D721Med (cell line): ENCODE results near the gene GHRHR.

Experiments used
- DNase-seq: peaks from one replicate; pipeline ENCODE4 v3.0.0; 2011; ENCODE audit warnings: low spot score; ENCODE audit not compliant: insufficient read length
- FAIRE-seq: peaks from 2 replicates; lab custom pipeline; 2011; peaks lifted over from hg19 to GRCh38; lab: Jason Lieb, UNC
- TF ChIP-seq, protein P1 (sequence below): IDR thresholded peaks from 2 replicates; pipeline ENCODE4 v1.5.1; 2012; ENCODE audit warnings: mild to moderate bottlenecking, control low read depth; ENCODE audit not compliant: insufficient read depth; ENCODE audit errors: missing control alignments

The GHRHR gene

DNA sequence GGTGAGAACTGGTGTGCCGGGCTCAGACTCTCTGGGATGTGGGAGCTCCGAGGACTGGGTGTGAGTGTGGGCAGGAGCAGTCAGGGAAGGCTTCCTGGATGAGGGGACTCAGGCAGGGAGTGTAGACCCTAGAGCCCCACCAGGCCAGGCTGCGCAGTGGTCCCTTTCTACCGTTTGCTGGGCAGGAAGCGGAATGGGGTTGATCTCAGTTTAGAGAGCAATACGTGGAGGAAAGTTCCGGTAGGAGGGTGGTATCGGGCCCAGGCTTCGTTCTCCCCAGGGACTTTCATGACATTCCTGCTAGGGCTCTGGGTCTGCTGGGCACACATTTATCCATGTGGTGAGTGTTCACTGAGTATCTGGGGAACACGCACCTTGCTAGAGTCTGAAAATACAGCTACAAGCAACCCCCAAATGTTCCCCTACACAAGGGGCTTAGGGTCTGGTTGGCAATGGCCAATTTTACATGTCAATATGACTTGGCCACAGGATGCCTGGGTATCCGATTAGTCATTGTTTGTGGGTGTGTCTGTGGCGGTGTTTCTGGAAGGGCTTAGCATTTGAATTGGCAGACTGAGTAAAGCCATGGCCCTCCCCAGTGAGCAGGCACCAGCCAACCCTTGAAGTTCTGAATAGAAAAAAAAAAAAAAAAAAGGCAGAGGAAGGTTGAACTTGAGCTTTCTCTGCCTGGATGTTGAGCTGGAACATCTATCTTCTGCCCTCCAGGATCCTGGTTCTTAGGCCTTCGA, 20.8 kb downstream of the GHRHR start:
- TF ChIP-seq, protein P1, sequence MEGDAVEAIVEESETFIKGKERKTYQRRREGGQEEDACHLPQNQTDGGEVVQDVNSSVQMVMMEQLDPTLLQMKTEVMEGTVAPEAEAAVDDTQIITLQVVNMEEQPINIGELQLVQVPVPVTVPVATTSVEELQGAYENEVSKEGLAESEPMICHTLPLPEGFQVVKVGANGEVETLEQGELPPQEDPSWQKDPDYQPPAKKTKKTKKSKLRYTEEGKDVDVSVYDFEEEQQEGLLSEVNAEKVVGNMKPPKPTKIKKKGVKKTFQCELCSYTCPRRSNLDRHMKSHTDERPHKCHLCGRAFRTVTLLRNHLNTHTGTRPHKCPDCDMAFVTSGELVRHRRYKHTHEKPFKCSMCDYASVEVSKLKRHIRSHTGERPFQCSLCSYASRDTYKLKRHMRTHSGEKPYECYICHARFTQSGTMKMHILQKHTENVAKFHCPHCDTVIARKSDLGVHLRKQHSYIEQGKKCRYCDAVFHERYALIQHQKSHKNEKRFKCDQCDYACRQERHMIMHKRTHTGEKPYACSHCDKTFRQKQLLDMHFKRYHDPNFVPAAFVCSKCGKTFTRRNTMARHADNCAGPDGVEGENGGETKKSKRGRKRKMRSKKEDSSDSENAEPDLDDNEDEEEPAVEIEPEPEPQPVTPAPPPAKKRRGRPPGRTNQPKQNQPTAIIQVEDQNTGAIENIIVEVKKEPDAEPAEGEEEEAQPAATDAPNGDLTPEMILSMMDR = no peak
- no peak for DNase-seq
- FAIRE-seq = no peak

DNA sequence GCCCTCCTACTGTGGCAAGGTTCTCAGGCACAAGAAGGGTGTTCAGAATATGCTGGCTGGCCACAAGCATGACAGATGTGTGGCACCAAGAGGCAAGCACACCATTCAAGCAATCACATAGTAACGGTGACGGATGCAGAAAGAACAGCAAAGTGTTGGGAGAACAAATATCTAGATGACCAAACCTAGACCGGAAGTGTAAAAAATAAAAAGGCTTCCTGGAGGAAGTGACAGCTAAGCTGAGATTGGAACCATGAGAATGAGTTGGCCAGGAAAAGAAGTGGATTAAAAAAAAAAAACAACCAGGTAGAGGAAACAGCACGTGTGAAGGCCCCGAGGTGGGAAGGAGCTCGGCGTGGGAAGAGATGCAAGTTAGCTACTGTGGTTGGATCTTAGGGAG, 22.0 kb downstream of the GHRHR start:
- DNase-seq = no peak
- TF ChIP-seq, protein P1 = no peak
- FAIRE-seq = no peak

- DNase-seq (no peak), FAIRE-seq (no peak)
- TF ChIP-seq, protein P1 = no peak
These were observed 22.6 kb downstream of the GHRHR start for GRCh38 chr7:30986331-30986730.

DNA sequence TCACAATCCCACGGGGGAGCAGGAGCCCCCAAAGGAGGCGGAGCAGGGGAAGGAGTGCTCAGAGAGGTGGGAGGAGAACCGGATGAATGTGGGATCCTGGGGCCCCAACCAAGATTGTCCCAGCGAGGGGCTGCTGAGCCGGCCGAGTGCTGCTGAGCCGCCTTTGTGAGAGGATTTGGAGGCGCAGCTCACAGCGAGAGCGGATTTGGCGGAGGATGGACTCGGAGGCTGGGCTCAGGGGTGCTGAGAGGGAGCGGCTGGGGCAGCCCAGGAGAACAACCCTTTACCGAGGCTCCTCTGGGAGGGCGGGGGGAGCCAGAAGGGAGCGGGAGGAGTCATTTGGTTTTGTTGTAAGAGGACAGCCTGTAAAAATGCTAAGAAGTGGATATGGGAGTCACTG, 23.0 kb downstream of the GHRHR start:
- TF ChIP-seq, protein P1 = no peak
- DNase-seq (no peak), FAIRE-seq (no peak)

GRCh38 chr7:30987178-30987577, 23.4 kb downstream of the GHRHR start:
- TF ChIP-seq, protein P1 = no peak
- DNase-seq = no peak
- no peak for FAIRE-seq

- FAIRE-seq = no peak
- TF ChIP-seq, protein P1 = no peak
These were observed 24.2 kb downstream of the GHRHR start for GRCh38 chr7:30987936-30988335.

GRCh38 chr7:30988351-30989005, 24.7 kb downstream of the GHRHR start:
- FAIRE-seq = no peak
- DNase-seq = no peak
- TF ChIP-seq, protein P1 = no peak

More at GRCh38 chr7:30987936-30988335, 24.2 kb downstream of the GHRHR start:
- no peak for DNase-seq
